Heart right ventricle (tissue), 16 donors: Measurements from ENCODE around the gene FARP1. TPM values are rescaled to one million over a fixed set of nuclear protein-coding genes. Genes with fewer than 3 reads are reported as not detected.

Experiments used
- ATAC-seq, 8 donors: fragments of 200-7000 bp; cut with Tn5 transposase; one replicate each; pipeline ENCODE4 v1.9.1; 2020; ENCODE audit warnings: mild to moderate bottlenecking in 8 of 8, moderate library complexity in 8 of 8, moderate number of reproducible peaks in 1 of 8
- DNase-seq, 2 donors: peaks; one replicate each; pipeline ENCODE4 v3.0.0-alpha.2; 2020
- H3K27ac ChIP-seq, 10 donors: fragments of 200-600 bp; sonication (generic) in 2 of 10; one replicate each; pipeline versions ENCODE4 v1.5.0 to v1.8.0; 2020 to 2022; ENCODE audit warnings: mild to moderate bottlenecking in 3 of 10
- H3K27me3 ChIP-seq, 7 donors: fragments of 200-600 bp; one replicate each; pipeline ENCODE4 v1.8.0; 2021 to 2022; ENCODE audit warnings: mild to moderate bottlenecking in 2 of 7
- H3K36me3 ChIP-seq, 9 donors: fragments of 200-600 bp; sonication (generic) in 1 of 9; one replicate each; pipeline versions ENCODE4 v1.5.0 to v1.8.0; 2020 to 2022; ENCODE audit warnings: mild to moderate bottlenecking in 2 of 9
- H3K4me1 ChIP-seq, 9 donors: fragments of 200-600 bp; sonication (generic) in 1 of 9; one replicate each; pipeline versions ENCODE4 v1.5.0 to v1.8.0; 2020 to 2022; ENCODE audit warnings: mild to moderate bottlenecking in 4 of 9
- H3K4me3 ChIP-seq, 10 donors: fragments of 200-600 bp; sonication (generic) in 2 of 10; one replicate each; pipeline versions ENCODE4 v1.5.0 to v1.8.0; 2020 to 2022; ENCODE audit warnings: mild to moderate bottlenecking in 7 of 10, moderate library complexity in 2 of 10
- H3K9me3 ChIP-seq, 11 donors: fragments of 200-600 bp in 10 of 11; sonication (generic) in 2 of 11; one replicate each; pipeline versions ENCODE4 v1.5.0 to v1.8.0; 2013 to 2022; ENCODE audit warnings: mild to moderate bottlenecking in 2 of 11, control low read depth in 1 of 11, moderate library complexity in 1 of 11
- WGBS, 2 donors: extraction: QIAGEN DNeasy Blood & Tissue Kit; methylation state at CpG; one replicate each; pipeline ENCODE4 v1.1.7; 2013; ENCODE audit warnings: inconsistent platforms in 1 of 2; 5-methylcytosine and 5-hydroxymethylcytosine counted together
- intact Hi-C, 10 donors: fragments of 100-400 bp; cut with DNase I; formaldehyde crosslinking; loops; one replicate each; pipeline versions ENCODE4 v1.11.1 to v1.14.2; 2022
- polyA plus RNA-seq, 2 donors: library from polyadenylated mRNA; stranded (reverse); fragments of 200-250 nt; gene quantifications; one replicate each; pipeline ENCODE4 v1.2.3, GENCODE V29; 2013
- total RNA-seq, 10 donors: library from RNA; stranded (reverse); fragmentation: NEBNext Ultra II Directional in 3 of 10; extraction: Animal tissue kit (Norgen Biotek cat#: 25700) in 3 of 10; gene quantifications; one replicate each; pipeline versions ENCODE4 v1.2.1 to v1.2.4, GENCODE V29; 2021 to 2023
- TF ChIP-seq, protein P1 (sequence below), 9 donors: fragments of 200-600 bp; sonication (generic) in 2 of 9; IDR thresholded peaks; one replicate each; pipeline versions ENCODE4 v1.5.0 to v1.8.0; 2021 to 2022; ENCODE audit warnings: antibody characterized with exemption in 9 of 9, mild to moderate bottlenecking in 5 of 9, moderate library complexity in 1 of 9
- donor health status: Arrhythmogenic right ventricular cardiomyopathy.
- donor health status: ischemic (EF 13 %, LVEDD 7.1; RV severe dilation, severe dysfunction).
- donor health status: healthy with polysubstance abuse.
- donor health status: DM: no; HTN: yes; CAD: no.
- donor health status: DM: no; HTN: no; CAD: no.
- donor health status: ischemic (EF 25% LVEDD 6.9; RV normal size, moderate dysfunction).
- donor health status: ischemic (EF 25% LVEDD 5.7; RV mildly dilated, moderate dysfunction).
- donor health status: healthy.
- donor health status: DM: yes; HTN: yes; CAD: no.
- donor health status: Ischemic cardiomyopathy.
- donor health status: ischemic (EF 35%, LVEDD 5.7; RV mildly dilated, moderate dysfunction).
- donor health status: nonischemic (EF 11% LVEDD 7.7; RV severe dilation, severe dysfunction).
- donor health status: DM: yes; HTN: yes; CAD: no.
- donor health status: PGD.
- donor health status: ischemic (EF 29% LVEDD 5.4; RV normal size, mild dysfunction).
- donor health status: nonischemic (EF 23%, LVEDD 6.1; RV moderate dilation, normal function).

FARP1 gene
- total and polyA plus RNA-seq, 12 donors = 6.9 to 72.9 (median 17.1) TPM

- intact Hi-C loops = loop anchor here in 4 of 10 donors (5.0 to 10.0 kb wide), 5 partner anchors 132 to 588 kb away; partner anchors contain the start of gene STK24 (in 1 of the 4)
- Histone ChIP-seq H3K27ac (no peak overlapping the region), H3K36me3 (peaks cover 0 to 62% (median 14%) of the 10 kb centered on the region in 9 donors), H3K4me3 (no peak overlapping the region), H3K27me3 (no peaks in the 10 kb centered on the region), H3K4me1 (peaks cover 0 to 11% (median 8%) of the 10 kb centered on the region in 9 donors), H3K9me3 (no peaks in the 10 kb centered on the region)
- TF ChIP-seq, protein P1, sequence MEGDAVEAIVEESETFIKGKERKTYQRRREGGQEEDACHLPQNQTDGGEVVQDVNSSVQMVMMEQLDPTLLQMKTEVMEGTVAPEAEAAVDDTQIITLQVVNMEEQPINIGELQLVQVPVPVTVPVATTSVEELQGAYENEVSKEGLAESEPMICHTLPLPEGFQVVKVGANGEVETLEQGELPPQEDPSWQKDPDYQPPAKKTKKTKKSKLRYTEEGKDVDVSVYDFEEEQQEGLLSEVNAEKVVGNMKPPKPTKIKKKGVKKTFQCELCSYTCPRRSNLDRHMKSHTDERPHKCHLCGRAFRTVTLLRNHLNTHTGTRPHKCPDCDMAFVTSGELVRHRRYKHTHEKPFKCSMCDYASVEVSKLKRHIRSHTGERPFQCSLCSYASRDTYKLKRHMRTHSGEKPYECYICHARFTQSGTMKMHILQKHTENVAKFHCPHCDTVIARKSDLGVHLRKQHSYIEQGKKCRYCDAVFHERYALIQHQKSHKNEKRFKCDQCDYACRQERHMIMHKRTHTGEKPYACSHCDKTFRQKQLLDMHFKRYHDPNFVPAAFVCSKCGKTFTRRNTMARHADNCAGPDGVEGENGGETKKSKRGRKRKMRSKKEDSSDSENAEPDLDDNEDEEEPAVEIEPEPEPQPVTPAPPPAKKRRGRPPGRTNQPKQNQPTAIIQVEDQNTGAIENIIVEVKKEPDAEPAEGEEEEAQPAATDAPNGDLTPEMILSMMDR (IDR thresholded peaks at IDR 0.05) = no peak
- 85 to 89% methylated on average over 27 of the region's 27 CpGs for WGBS, 2 donors
- ATAC-seq = no peak
- no peak for DNase-seq
Observed at GRCh38 chr13:98442391-98443230, 299.7 kb downstream of the FARP1 start.

- no peak overlapping the region for H3K4me3 ChIP-seq
- intact Hi-C loops = loop anchor here in 4 of 10 donors (5.0 to 10.0 kb wide), 5 partner anchors 131 to 589 kb away; partner anchors contain the start of gene STK24 (in 1 of the 4)
- TF ChIP-seq, protein P1 (IDR thresholded peaks at IDR 0.05) = no peak
- H3K4me1 ChIP-seq = peaks cover 0 to 16% (median 13%) of the 10 kb centered on the region in 9 donors
- ATAC-seq (no peak), DNase-seq (no peak)
- no peaks in the 10 kb centered on the region for H3K9me3 ChIP-seq
- no peaks in the 10 kb centered on the region for H3K27me3 ChIP-seq
- H3K27ac ChIP-seq = no peak overlapping the region
- 82 to 84% methylated on average over 11 of the region's 11 CpGs for WGBS, 2 donors
- H3K36me3 ChIP-seq = peaks cover 0 to 64% (median 19%) of the 10 kb centered on the region in 9 donors
Observed at GRCh38 chr13:98443329-98443728, 300.4 kb downstream of the FARP1 start.

- intact Hi-C loops = loop anchor here in 7 of 10 donors (2.0 to 10.0 kb wide), 8 partner anchors 131 to 589 kb away; partner anchors contain the start of gene STK24 (in 1 of the 7)
- peaks cover 0 to 64% (median 19%) of the 10 kb centered on the region in 9 donors for H3K36me3 ChIP-seq
Observed at GRCh38 chr13:98443800-98444325, 301.0 kb downstream of the FARP1 start.

DNA sequence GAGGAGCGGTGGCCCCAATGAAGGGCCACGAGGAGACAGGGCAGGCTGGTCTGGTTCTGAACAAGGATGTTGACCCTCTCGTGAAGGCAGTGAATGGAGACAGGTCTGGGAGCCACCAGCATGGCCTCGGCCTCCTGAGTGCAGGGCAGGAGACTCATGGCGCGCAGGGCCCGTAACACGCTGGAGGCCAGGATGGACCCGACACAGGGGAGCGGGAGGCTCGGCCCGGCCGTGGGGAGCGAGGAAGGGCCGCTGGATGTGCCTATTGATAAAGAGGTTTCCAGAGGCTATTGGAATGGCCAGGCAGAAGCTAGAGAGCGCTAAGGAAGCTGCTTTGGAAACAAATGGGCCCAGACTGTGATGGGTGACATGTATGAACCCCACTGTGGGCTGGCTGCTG, 301.5 kb downstream of the FARP1 start:
- intact Hi-C loops = loop anchor here in 7 of 10 donors (2.0 to 10.0 kb wide), 8 partner anchors 130 to 590 kb away; partner anchors contain the start of gene STK24 (in 1 of the 7)
- Histone ChIP-seq H3K27me3 (no peaks in the 10 kb centered on the region), H3K36me3 (peaks cover 0 to 64% (median 19%) of the 10 kb centered on the region in 9 donors), H3K27ac (no peak overlapping the region), H3K4me1 (peaks cover 0 to 24% (median 20%) of the 10 kb centered on the region in 9 donors), H3K9me3 (no peaks in the 10 kb centered on the region), H3K4me3 (no peak overlapping the region)
- TF ChIP-seq, protein P1 (IDR thresholded peaks at IDR 0.05) = no peak
- ATAC-seq (no peak), DNase-seq (no peak)
- 95% methylated on average over 16 of the region's 16 CpGs for WGBS, 2 donors

More at GRCh38 chr13:98443800-98444325, 301.0 kb downstream of the FARP1 start:
- no peak for ATAC-seq
- H3K27ac ChIP-seq = no peak overlapping the region
- no peak for DNase-seq
- H3K4me3 ChIP-seq = no peak overlapping the region
- no peaks in the 10 kb centered on the region for H3K9me3 ChIP-seq
- 89 to 91% methylated on average over 17 to 21 of the region's 21 CpGs for WGBS, 2 donors
- TF ChIP-seq, protein P1 (IDR thresholded peaks at IDR 0.05) = no peak
- no peaks in the 10 kb centered on the region for H3K27me3 ChIP-seq
- H3K4me1 ChIP-seq = peaks cover 0 to 21% (median 19%) of the 10 kb centered on the region in 9 donors
